H9 (cell line): ENCODE measurements around the gene NOVA2. TPM values are rescaled to one million over a fixed set of nuclear protein-coding genes. Genes with fewer than 3 reads are reported as not detected.
A peak's percentile ranks its signal among the peaks of the same experiment; 100 is the strongest.

Experiments used
- DNase-seq: peaks from one replicate; pipeline ENCODE4 v3.0.0-alpha.2; 2017
- H2AFZ ChIP-seq: one replicate; pipeline ENCODE4 v1.6.1; 2013; ENCODE audit warnings: mild to moderate bottlenecking, low read length, control low read depth, moderate library complexity
- H2AK5ac ChIP-seq: 2 replicates; pipeline ENCODE4 v1.6.1; 2013; ENCODE audit warnings: low read length, control low read depth, mixed read lengths; ENCODE audit not compliant: insufficient read length
- H2BK120ac ChIP-seq: one replicate; pipeline ENCODE4 v1.6.1; 2013; ENCODE audit warnings: low read depth, mild to moderate bottlenecking, low read length, control low read depth, inconsistent platforms; ENCODE audit not compliant: poor library complexity, severe bottlenecking
- H2BK12ac ChIP-seq: 2 replicates; pipeline ENCODE4 v1.6.1; 2013; ENCODE audit warnings: low read length, control low read depth, mixed read lengths, low read depth; ENCODE audit not compliant: insufficient read length
- H2BK15ac ChIP-seq: 2 replicates; pipeline ENCODE4 v1.6.1; 2013; ENCODE audit warnings: low read depth, low read length, control low read depth
- H2BK20ac ChIP-seq: one replicate; pipeline ENCODE4 v1.6.1; 2013; ENCODE audit warnings: low read depth, mild to moderate bottlenecking, low read length, control low read depth, inconsistent platforms; ENCODE audit not compliant: poor library complexity, severe bottlenecking
- H2BK5ac ChIP-seq: 2 replicates; pipeline ENCODE4 v1.6.1; 2013; ENCODE audit warnings: low read length, control low read depth, mixed read lengths; ENCODE audit not compliant: insufficient read length
- H3K14ac ChIP-seq: 2 replicates; pipeline ENCODE4 v1.6.1; 2013; ENCODE audit warnings: low read length, control low read depth; ENCODE audit not compliant: insufficient read depth
- H3K18ac ChIP-seq: 2 replicates; pipeline ENCODE4 v1.6.1; 2013; ENCODE audit warnings: low read depth, mild to moderate bottlenecking, mixed read lengths, low read length, control low read depth; ENCODE audit not compliant: insufficient read length
- H3K23ac ChIP-seq: 2 replicates; pipeline ENCODE4 v1.6.1; 2013; ENCODE audit warnings: low read length, control low read depth, mixed read lengths, low read depth; ENCODE audit not compliant: insufficient read length
- H3K23me2 ChIP-seq: 2 replicates; pipeline ENCODE4 v1.6.1; 2013; ENCODE audit warnings: low read depth, mild to moderate bottlenecking, mixed read lengths, low read length, control low read depth; ENCODE audit not compliant: insufficient read length, poor library complexity, severe bottlenecking
- H3K27ac ChIP-seq: 2 replicates; pipeline ENCODE4 v1.5.1; 2013; ENCODE audit warnings: low read length, control low read depth, mixed read lengths, low read depth; ENCODE audit not compliant: insufficient read length
- H3K27me3 ChIP-seq: 2 replicates; pipeline ENCODE4 v1.6.1; 2013; ENCODE audit warnings: low read length, control low read depth, inconsistent platforms; ENCODE audit not compliant: insufficient read depth
- H3K4ac ChIP-seq: 2 replicates; pipeline ENCODE4 v1.6.1; 2013; ENCODE audit warnings: low read depth, mild to moderate bottlenecking, control low read depth, inconsistent platforms, low read length, moderate library complexity
- H3K4me1 ChIP-seq: 2 replicates; pipeline ENCODE4 v1.6.1; 2013; ENCODE audit warnings: low read length, control low read depth, inconsistent platforms; ENCODE audit not compliant: insufficient read depth
- H3K4me2 ChIP-seq: 2 replicates; pipeline ENCODE4 v1.6.1; 2013; ENCODE audit warnings: low read length, control low read depth, mixed read lengths; ENCODE audit not compliant: insufficient read length, insufficient read depth
- H3K56ac ChIP-seq: 2 replicates; pipeline ENCODE4 v1.6.1; 2013; ENCODE audit warnings: low read depth, mild to moderate bottlenecking, mixed read lengths, low read length, control low read depth; ENCODE audit not compliant: insufficient read length
- H3K79me1 ChIP-seq: 2 replicates; pipeline ENCODE4 v1.6.1; 2013; ENCODE audit warnings: low read depth, mild to moderate bottlenecking, moderate library complexity, low read length, control low read depth, inconsistent platforms; ENCODE audit not compliant: insufficient read depth, poor library complexity, severe bottlenecking
- H3K79me2 ChIP-seq: 2 replicates; pipeline ENCODE4 v1.6.1; 2013; ENCODE audit warnings: low read length, control low read depth, inconsistent platforms; ENCODE audit not compliant: insufficient read depth
- H3K9ac ChIP-seq: 2 replicates; pipeline ENCODE4 v1.6.1; 2013; ENCODE audit warnings: low read length, control low read depth, mixed read lengths; ENCODE audit not compliant: insufficient read length; ENCODE audit errors: extremely low read depth
- H3K9me3 ChIP-seq: one replicate; pipeline ENCODE4 v1.6.1; 2013; ENCODE audit warnings: low read depth, low read length, inconsistent platforms; ENCODE audit not compliant: control insufficient read depth
- H3T11ph ChIP-seq: one replicate; pipeline ENCODE4 v1.6.1; 2013; ENCODE audit warnings: mild to moderate bottlenecking, low read length, control low read depth, inconsistent platforms
- H4K20me1 ChIP-seq: one replicate; pipeline ENCODE4 v1.6.1; 2013; ENCODE audit not compliant: control insufficient read depth, insufficient read length, insufficient read depth
- H4K5ac ChIP-seq: 2 replicates; pipeline ENCODE4 v1.6.1; 2013; ENCODE audit warnings: low read depth, mild to moderate bottlenecking, mixed read lengths, low read length, control low read depth; ENCODE audit not compliant: insufficient read length
- H4K8ac ChIP-seq: replicated peaks from 2 replicates; pipeline ENCODE4 v1.6.1; 2013; ENCODE audit warnings: low read length, control low read depth, mixed read lengths, low read depth; ENCODE audit not compliant: insufficient read length
- H4K91ac ChIP-seq: 2 replicates; pipeline ENCODE4 v1.6.1; 2013; ENCODE audit warnings: low read depth, mild to moderate bottlenecking, moderate library complexity, mixed read lengths, low read length, control low read depth; ENCODE audit not compliant: insufficient read length
- H3K27ac Mint-ChIP-seq, 3 experiments: 2 replicates in 2 of 3; 3 replicates in 1 of 3; pipeline ENCODE4 v1.8.0; 2020 to 2021; ENCODE audit warnings: mixed read lengths in 3 of 3, mild to moderate bottlenecking in 1 of 3, moderate library complexity in 1 of 3
- H3K27me3 Mint-ChIP-seq: 2 replicates; pipeline ENCODE4 v1.8.0; 2021; ENCODE audit warnings: low read depth, mild to moderate bottlenecking, moderate library complexity, mixed read lengths
- H3K36me3 Mint-ChIP-seq, 3 experiments: 2 replicates in 2 of 3; 3 replicates in 1 of 3; pipeline ENCODE4 v1.8.0; 2020 to 2021; ENCODE audit warnings: low read depth in 3 of 3, mixed read lengths in 3 of 3; ENCODE audit not compliant: insufficient read depth in 1 of 3
- H3K4me1 Mint-ChIP-seq, 2 experiments: 2 replicates each; pipeline ENCODE4 v1.8.0; 2020; ENCODE audit warnings: mixed read lengths in 2 of 2
- H3K4me3 Mint-ChIP-seq, 2 experiments: 2 replicates in 1 of 2; 3 replicates in 1 of 2; pipeline ENCODE4 v1.8.0; 2020 to 2021; ENCODE audit warnings: mild to moderate bottlenecking in 2 of 2, mixed read lengths in 2 of 2, moderate library complexity in 1 of 2
- H3K9me3 Mint-ChIP-seq, 2 experiments: 2 replicates in 1 of 2; 3 replicates in 1 of 2; pipeline ENCODE4 v1.8.0; 2020; ENCODE audit warnings: mild to moderate bottlenecking in 2 of 2, mixed read lengths in 2 of 2, moderate library complexity in 1 of 2
- CTCF ChIP-seq: fragments of 200-600 bp; sonication (generic); conservative IDR thresholded peaks from 3 replicates; pipeline ENCODE4 v1.8.0; 2021; ENCODE audit warnings: antibody characterized with exemption, mild to moderate bottlenecking
- WGBS: extraction: QIAGEN DNeasy Blood & Tissue Kit; methylation state at CpG from one replicate; pipeline ENCODE4 v1.1.7; 2013; ENCODE audit warnings: missing lambda C conversion rate, low lambda C conversion rate, mixed read lengths; ENCODE audit not compliant: insufficient read length; ENCODE audit errors: extremely low coverage; 5-methylcytosine and 5-hydroxymethylcytosine counted together
- total RNA-seq: library from RNA; stranded (reverse); gene quantifications from 2 replicates; pipeline ENCODE4 v1.2.1, GENCODE V29; 2021

NOVA2 gene
- total RNA-seq, 1 experiment from 2014 or later = 8.8 TPM

- Histone ChIP-seq H4K5ac (no peak overlapping the region), H3K4me2 (no peak overlapping the region), H3T11ph (no peak overlapping the region), H4K91ac (no peak overlapping the region), H2BK120ac (no peak overlapping the region), H3K4ac (no peak overlapping the region), H3K4me1 (no peaks in the 10 kb centered on the region), H3K9ac (no peak overlapping the region), H2BK15ac (no peak overlapping the region), H3K27ac (no peak overlapping the region), H3K9me3 (no peaks in the 10 kb centered on the region), H2BK20ac (no peak overlapping the region), H3K56ac (no peak overlapping the region), H3K27me3 (no peaks in the 10 kb centered on the region), H3K23me2 (peaks cover 2% of the 10 kb centered on the region), H4K20me1 (peaks cover 3% of the 10 kb centered on the region), H4K8ac (no peak overlapping the region), H3K23ac (no peak overlapping the region), H3K79me2 (no peaks in the 10 kb centered on the region), H3K14ac (no peak overlapping the region), H3K18ac (no peak overlapping the region), H2BK12ac (no peak overlapping the region), H2BK5ac (no peak overlapping the region), H3K79me1 (no peaks in the 10 kb centered on the region), H2AFZ (no peak overlapping the region), H2AK5ac (no peak overlapping the region)
- no peak for TF ChIP-seq CTCF
- peak overlapping the region in 1 of 3 experiments; percentile 56; a peak in 1 of 7 replicates for H3K27ac Mint-ChIP-seq
- no CpG with 5 or more reads among the region's 15 CpGs for WGBS
- H3K4me3 Mint-ChIP-seq = peak overlapping the region in 1 of 2 experiments; percentile 1; a peak in 1 of 5 replicates
- no peak for DNase-seq
- H3K36me3 Mint-ChIP-seq = peaks cover 6 to 26% (median 7%) of the 10 kb centered on the region in 3 experiments; a peak in 6 of 7 replicates
- peaks cover 49% of the 10 kb centered on the region for H3K27me3 Mint-ChIP-seq
- H3K4me1 Mint-ChIP-seq = peaks cover 11 to 22% of the 10 kb centered on the region in 2 experiments
- H3K9me3 Mint-ChIP-seq = no peaks in the 10 kb centered on the region
These were observed 11.6 kb downstream of the NOVA2 start for GRCh38 chr19:45962021-45962420.
